ENCODE results near the gene RAD9A. TPM values are rescaled to one million over a fixed set of nuclear protein-coding genes. Genes with fewer than 3 reads are reported as not detected.

Gene RAD9A
- total RNA-seq, 1 donor from 2014 or later: 5.7 TPM

DNA sequence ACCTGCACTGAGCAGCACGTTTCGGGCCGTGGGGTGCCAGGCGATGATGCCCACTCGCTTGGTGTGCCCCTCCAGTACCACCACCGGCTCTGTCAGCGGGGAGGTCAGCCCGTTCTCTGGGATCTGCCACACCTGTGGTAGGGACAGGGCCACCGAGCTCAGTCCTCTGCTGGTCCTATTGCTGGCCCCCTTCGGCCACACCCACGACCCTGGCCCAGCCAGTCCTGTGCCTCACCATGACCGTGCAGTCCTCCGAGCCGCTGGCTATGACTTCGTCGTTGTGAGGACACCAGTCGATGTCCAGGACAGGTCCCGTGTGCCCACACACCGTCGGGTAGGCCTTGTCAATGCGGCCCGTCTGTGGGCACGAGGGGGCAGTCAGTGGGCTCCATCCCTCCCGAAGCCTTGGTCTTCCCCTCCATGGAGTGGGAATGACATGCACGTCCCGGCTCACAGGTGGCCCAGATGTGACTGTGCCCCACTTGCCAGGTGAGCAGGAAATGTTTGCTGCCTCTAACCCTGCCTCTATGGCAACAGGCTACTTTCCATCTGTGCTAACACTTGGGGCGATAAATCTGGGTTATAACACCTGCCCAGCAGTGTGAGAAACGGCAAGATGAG lies 50.1 kb downstream of the RAD9A start:
- no peak for ATAC-seq (ENCODE audit: poor library complexity)
- intact Hi-C loops (cut with DNase I): no loop called here
- DNase-seq: no peak

DNA sequence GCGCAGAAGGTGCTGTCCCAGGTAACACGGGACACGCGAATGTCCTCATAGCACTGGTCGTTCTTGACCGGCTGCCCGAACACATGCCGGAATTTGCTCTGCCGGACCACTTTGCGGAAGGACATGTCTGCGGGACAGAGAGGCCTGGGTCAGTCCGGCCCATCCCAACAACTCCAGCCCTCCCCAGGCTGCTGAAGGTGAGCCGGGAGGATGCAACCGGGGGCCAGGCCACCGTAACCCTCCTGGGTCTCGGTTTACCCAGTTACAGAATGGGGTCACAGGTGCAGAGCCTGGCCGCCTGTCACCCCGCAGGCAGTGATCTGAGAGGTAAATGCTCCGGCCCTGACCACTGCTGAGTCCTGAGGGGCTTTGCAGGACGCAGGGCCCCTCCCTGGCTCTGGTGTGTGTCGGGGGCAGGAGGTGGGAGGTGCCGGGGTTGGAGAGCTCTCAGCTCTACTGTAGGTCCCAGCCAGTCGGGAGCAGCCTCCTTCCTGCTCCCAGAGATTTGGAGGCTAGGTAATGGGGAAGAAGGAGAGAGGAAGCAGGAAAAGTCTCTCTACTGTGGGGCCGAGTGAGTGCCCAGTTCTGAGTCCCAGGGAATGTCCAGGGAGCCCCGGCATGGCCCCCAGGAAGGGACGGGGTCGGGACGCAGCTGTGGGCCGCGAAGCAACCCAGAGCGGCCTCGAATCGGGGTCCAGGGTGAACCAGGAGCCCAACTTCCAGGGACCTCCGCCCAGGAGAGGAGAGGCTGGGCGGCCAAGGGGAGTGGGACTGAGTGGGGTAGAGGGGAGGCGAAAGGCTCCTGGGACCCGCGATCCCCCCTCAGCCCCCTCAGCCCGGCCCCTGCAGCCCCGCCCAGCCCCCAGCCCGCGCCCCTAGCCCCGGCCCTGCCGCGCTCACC lies 51.0 kb downstream of the RAD9A start:
- no peak for DNase-seq
- ATAC-seq (ENCODE audit: poor library complexity): no peak
- intact Hi-C loops (cut with DNase I): no loop called here

DNA sequence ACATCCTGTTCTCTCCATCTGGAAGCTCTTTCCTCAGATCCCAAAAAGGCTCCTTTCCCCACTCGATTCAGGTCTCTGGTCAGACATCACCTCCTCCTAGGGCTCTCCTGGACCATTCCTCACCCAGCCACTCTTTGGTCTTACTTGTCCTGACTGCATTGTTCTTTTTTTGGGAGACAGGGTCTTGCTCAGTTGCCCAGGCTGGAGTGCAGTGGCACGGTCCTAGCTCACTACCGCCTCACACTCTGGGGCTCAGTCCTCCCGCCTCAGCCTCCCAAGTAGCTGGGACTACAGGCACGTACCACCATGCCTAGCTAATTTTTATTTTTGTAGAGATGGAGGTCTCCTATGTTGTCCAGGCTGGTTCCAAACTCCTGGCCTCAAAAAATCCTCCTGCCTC lies 53.7 kb downstream of the RAD9A start:
- no peak for DNase-seq
- intact Hi-C loops (cut with DNase I): no loop called here
- ATAC-seq (ENCODE audit: poor library complexity): no peak

Other genes with a start within 250 kb of the RAD9A start
- gene GRK2, start 125.5 kb upstream of the RAD9A start, total RNA-seq: 53.4 TPM
- 11.6 TPM for gene ANKRD13D, start 102.7 kb upstream of the RAD9A start, total RNA-seq
- gene SSH3, start 88.5 kb upstream of the RAD9A start, total RNA-seq: 12.1 TPM
- gene POLD4, start 38.4 kb upstream of the RAD9A start, total RNA-seq: 39.9 TPM
- 0.27 TPM for gene CLCF1, start 18.4 kb upstream of the RAD9A start, total RNA-seq
- 103 TPM for gene PPP1CA, start 9.9 kb downstream of the RAD9A start, total RNA-seq
- gene TBC1D10C, start 12.1 kb downstream of the RAD9A start, total RNA-seq: 1.00 TPM
- 15.0 TPM for gene CARNS1, start 23.7 kb downstream of the RAD9A start, total RNA-seq
- 24.6 TPM for gene RPS6KB2, start 36.5 kb downstream of the RAD9A start, total RNA-seq
- 1.0 TPM for gene PTPRCAP, start 45.7 kb downstream of the RAD9A start, total RNA-seq
- 27.1 TPM for gene CORO1B, start 51.5 kb downstream of the RAD9A start, total RNA-seq
- not detected for gene GPR152, start 60.7 kb downstream of the RAD9A start, total RNA-seq
- 0.75 TPM for gene CABP4, start 63.4 kb downstream of the RAD9A start, total RNA-seq
- gene TMEM134, start 77.3 kb downstream of the RAD9A start, total RNA-seq: 82.9 TPM
- 50.6 TPM for gene AIP, start 91.0 kb downstream of the RAD9A start, total RNA-seq
- gene PITPNM1, start 113.4 kb downstream of the RAD9A start, total RNA-seq: 39.0 TPM
- 57.8 TPM for gene CDK2AP2, start 116.2 kb downstream of the RAD9A start, total RNA-seq
- gene CABP2, start 131.5 kb downstream of the RAD9A start, total RNA-seq: not detected
- 361 TPM for gene GSTP1, start 191.8 kb downstream of the RAD9A start, total RNA-seq
- 754 TPM for gene NDUFV1, start 214.9 kb downstream of the RAD9A start, total RNA-seq
- gene NUDT8, start 238.0 kb downstream of the RAD9A start, total RNA-seq: 110 TPM
- gene TBX10, start 247.8 kb downstream of the RAD9A start, total RNA-seq: 0.51 TPM